Umbilical cord (tissue), 2 donors: Measurements from ENCODE around the gene ZNF660. TPM values are rescaled to one million over a fixed set of nuclear protein-coding genes. Genes with fewer than 3 reads are reported as not detected.

Source experiments
- DNase-seq: peaks from one replicate; pipeline ENCODE4 v3.0.0-alpha.2; 2015; ENCODE audit warnings: low spot score
- total RNA-seq: library from RNA; depleted of rRNA; stranded (reverse); fragments of >200 nt; gene quantifications from one replicate; pipeline ENCODE4 v1.2.3, GENCODE V29; 2014; ENCODE audit warnings: low replicate concordance; ENCODE audit not compliant: insufficient read depth

The ZNF660 gene
- total RNA-seq, 1 donor from 2014 or later: 19.0 TPM

DNA sequence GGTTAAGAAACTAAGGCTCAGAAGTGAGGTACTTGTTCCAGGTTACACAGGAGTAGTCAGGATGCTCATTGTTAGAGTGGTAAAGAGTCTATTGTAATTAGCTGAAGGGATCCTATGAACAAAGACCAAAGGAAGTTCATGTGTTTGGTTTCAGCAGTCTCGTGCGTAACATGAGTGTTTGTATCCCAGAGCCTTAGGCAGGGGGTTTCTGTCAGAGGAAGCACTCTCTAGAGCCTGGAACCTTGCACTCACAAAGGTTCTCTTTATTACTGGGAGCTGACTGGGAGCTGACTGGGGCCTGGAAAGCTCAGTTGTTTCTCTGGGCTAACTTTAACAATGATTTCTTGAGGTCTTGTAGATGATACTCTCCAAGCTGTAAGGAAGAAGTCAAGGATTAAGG, 44.0 kb downstream of the ZNF660 start:
- DNase-seq: no peak

- DNase-seq: no peak
These were observed 47.4 kb downstream of the ZNF660 start for GRCh38 chr3:44632193-44632592.

GRCh38 chr3:44642337-44642736, 57.6 kb downstream of the ZNF660 start:
- no peak for DNase-seq

- no peak for DNase-seq
These were observed 58.3 kb downstream of the ZNF660 start for GRCh38 chr3:44643024-44643423.

DNA sequence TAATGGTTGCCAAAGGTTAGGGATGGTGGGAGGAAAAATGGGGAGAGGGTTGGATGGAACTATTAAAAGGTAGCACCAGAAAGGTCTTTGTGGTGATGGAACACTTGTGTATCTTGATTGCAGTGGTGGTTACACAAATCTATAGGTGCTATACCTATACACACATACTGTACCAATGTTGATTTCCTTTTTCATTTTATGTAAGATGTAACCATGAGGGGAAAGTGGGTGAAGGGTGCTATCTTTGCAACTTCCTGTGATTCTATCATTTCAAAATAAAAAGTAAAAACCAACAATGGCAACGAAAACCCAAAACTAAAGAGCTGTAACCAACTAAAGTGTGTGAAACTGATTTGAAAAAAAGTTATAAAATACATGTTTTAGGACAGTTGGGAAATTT, 63.0 kb downstream of the ZNF660 start:
- no peak for DNase-seq

GRCh38 chr3:44648564-44649229, 63.9 kb downstream of the ZNF660 start, which contains the start of gene ZNF35:
Gene ZNF35 (plus strand): TSS chr3:44648732. CDS start chr3:44651068, 2,336 bp downstream.
- peak; percentile 92 for DNase-seq

Other genes with a start within 250 kb of the ZNF660 start
- 63.3 TPM for gene TCAIM, start 246.2 kb upstream of the ZNF660 start, total RNA-seq
- 19.7 TPM for gene ZNF445, start 107.3 kb upstream of the ZNF660 start, total RNA-seq
- 6.7 TPM for gene ZKSCAN7, start 29.8 kb upstream of the ZNF660 start, total RNA-seq
- gene ZNF197, start 40.1 kb downstream of the ZNF660 start, total RNA-seq: 38.3 TPM
- gene ZNF35, start 63.8 kb downstream of the ZNF660 start, total RNA-seq: 13.0 TPM
- gene ZNF502, start 127.7 kb downstream of the ZNF660 start, total RNA-seq: 14.0 TPM
- gene ZNF501, start 144.7 kb downstream of the ZNF660 start, total RNA-seq: 14.0 TPM
- gene KIAA1143, start 176.7 kb downstream of the ZNF660 start, total RNA-seq: 26.7 TPM
- 5.3 TPM for gene KIF15, start 176.8 kb downstream of the ZNF660 start, total RNA-seq